ENCODE results near the gene PRDM5.

The PRDM5 gene

GRCh38 chr4:120815361-120815760 lies 107.2 kb downstream of the PRDM5 start:
- DNase-seq, result no peak

- DNase-seq, result no peak
Observed at GRCh38 chr4:120814886-120815285, 107.6 kb downstream of the PRDM5 start.

- no peak for DNase-seq
Observed at GRCh38 chr4:120812216-120812615, 110.3 kb downstream of the PRDM5 start.

- DNase-seq, result no peak
Observed at GRCh38 chr4:120809518-120809917, 113.0 kb downstream of the PRDM5 start.

- DNase-seq, result no peak
Observed at GRCh38 chr4:120808475-120809141, 113.9 kb downstream of the PRDM5 start.

GRCh38 chr4:120801137-120801758 lies 121.3 kb downstream of the PRDM5 start:
- DNase-seq, result no peak

GRCh38 chr4:120798570-120798969 lies 124.0 kb downstream of the PRDM5 start:
- no peak for DNase-seq

- no peak for DNase-seq
Observed at GRCh38 chr4:120796271-120796670, 126.3 kb downstream of the PRDM5 start.

GRCh38 chr4:120785202-120785601 lies 137.3 kb downstream of the PRDM5 start:
- DNase-seq, result no peak

- DNase-seq, result no peak
Observed at GRCh38 chr4:120777459-120777858, 145.1 kb downstream of the PRDM5 start.

- no peak for DNase-seq
Observed at GRCh38 chr4:120775431-120775830, 147.1 kb downstream of the PRDM5 start.

- DNase-seq, result no peak
Observed at GRCh38 chr4:120773641-120774040, 148.9 kb downstream of the PRDM5 start.

GRCh38 chr4:120771907-120772306 lies 150.6 kb downstream of the PRDM5 start:
- no peak for DNase-seq

- DNase-seq, result no peak
Observed at GRCh38 chr4:120770897-120771296, 151.6 kb downstream of the PRDM5 start.

- DNase-seq, result no peak
Observed at GRCh38 chr4:120769227-120769626, 153.3 kb downstream of the PRDM5 start.

GRCh38 chr4:120765260-120765680 lies 157.3 kb downstream of the PRDM5 start:
- no peak for DNase-seq

GRCh38 chr4:120763650-120764049 lies 158.9 kb downstream of the PRDM5 start:
- DNase-seq, result no peak

GRCh38 chr4:120761070-120761469 lies 161.5 kb downstream of the PRDM5 start:
- DNase-seq, result no peak

- DNase-seq, result no peak
Observed at GRCh38 chr4:120760047-120760446, 162.5 kb downstream of the PRDM5 start.

GRCh38 chr4:120755864-120756263 lies 166.7 kb downstream of the PRDM5 start:
- no peak for DNase-seq

GRCh38 chr4:120754590-120754989 lies 167.9 kb downstream of the PRDM5 start:
- no peak for DNase-seq

GRCh38 chr4:120753854-120754253 lies 168.7 kb downstream of the PRDM5 start:
- DNase-seq, result no peak

- no peak for DNase-seq
Observed at GRCh38 chr4:120750152-120750525, 172.4 kb downstream of the PRDM5 start.

GRCh38 chr4:120749445-120750151 lies 172.9 kb downstream of the PRDM5 start:
- no peak for DNase-seq
